ENCODE measurements around the gene NUDT14. TPM values are rescaled to one million over a fixed set of nuclear protein-coding genes. Genes with fewer than 3 reads are reported as not detected.

The NUDT14 gene
- total RNA-seq: 10 to 100 TPM; 12.0 to 15.8 TPM

- intact Hi-C loops (cut with micrococcal nuclease): loop anchor here (5.0 kb wide), 2 partner anchors 89 to 311 kb away; partner anchors contain the start of gene TEDC1
- no peaks in the 10 kb centered on the region for H3K9me3 Mint-ChIP-seq
- peak within 1 kb of the TSS; percentile 72 for H3K4me3 Mint-ChIP-seq
- peak within 1 kb of the TSS; percentile 36 for H3K27ac Mint-ChIP-seq
- H3K27me3 Mint-ChIP-seq (ENCODE audit: low read depth): no peaks in the 10 kb centered on the region
- no peaks in the 10 kb centered on the region for H3K36me3 Mint-ChIP-seq (ENCODE audit: low read depth)
- peaks cover 4% of the 10 kb centered on the region for H3K4me1 Mint-ChIP-seq (ENCODE audit: low read depth)
- peak; percentile 86 for DNase-seq
- CTCF ChIA-PET: interaction anchor here (0.6 to 2.3 kb wide), 10 partner anchors 10 to 1650 kb away, joined by 3 to 9 read pairs (median 3); partner anchors contain the start of gene JAG2
These were observed at the start of gene NUDT14 for GRCh38 chr14:105180592-105181548. NUDT14 (minus strand) TSS chr14:105181312; CDS start chr14:105181209, 103 bp downstream.

DNA sequence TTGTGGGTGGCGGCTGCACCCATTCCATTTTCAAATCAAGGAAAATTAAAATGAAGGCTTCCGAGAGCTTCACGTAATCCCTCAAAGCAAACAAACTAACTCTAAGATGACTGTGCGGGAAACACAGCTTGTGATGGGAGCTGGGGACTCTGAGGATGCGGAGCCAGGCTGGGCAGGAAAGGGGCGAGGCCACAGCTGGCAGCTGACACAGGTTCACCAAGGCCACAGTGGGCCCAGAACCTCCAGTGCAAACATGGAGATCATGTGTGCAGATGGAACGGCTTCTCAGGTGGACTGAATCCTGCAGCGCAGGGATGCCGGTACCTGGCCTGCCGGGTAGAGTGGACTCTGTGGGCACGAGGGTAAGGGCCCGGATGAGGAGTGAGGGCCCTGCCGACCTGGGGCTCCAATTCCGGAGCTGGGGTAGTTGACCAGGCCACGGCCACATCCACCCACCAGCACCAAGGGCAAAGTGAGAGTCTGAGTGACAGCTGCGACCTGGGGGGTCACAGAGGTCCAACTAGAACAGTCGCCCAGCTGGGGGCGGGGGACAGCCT lies 48.1 kb upstream of the NUDT14 start:
- Mint-ChIP-seq H3K9me3 (no peaks in the 10 kb centered on the region), H3K4me3 (no peak overlapping the region), H3K27me3 (ENCODE audit: low read depth) (no peaks in the 10 kb centered on the region), H3K4me1 (ENCODE audit: low read depth) (no peaks in the 10 kb centered on the region), H3K27ac (no peak overlapping the region), H3K36me3 (ENCODE audit: low read depth) (peaks cover 5% of the 10 kb centered on the region)
- intact Hi-C loops (cut with micrococcal nuclease): no loop called here
- CTCF ChIA-PET: no interaction called here
- DNase-seq: no peak

DNA sequence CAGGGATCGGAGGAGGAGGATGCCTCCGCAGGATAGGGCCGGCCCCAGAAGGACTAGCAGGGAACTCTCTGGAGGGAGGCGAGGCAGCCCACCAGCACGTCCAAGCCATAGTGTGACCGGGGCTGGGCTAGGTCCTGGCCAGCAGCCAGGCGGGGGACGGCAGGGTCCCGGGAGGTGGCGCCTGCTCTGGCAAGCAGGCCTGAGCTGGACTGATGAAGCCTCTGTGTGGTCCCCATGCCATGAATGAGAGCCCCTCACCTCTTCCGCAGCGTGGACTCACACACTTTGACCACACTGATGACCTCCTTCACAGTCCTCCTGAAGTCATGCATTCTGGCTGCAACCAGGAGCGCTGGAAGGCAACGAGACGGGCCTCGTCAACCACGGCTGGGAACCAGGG lies 47.5 kb upstream of the NUDT14 start:
- DNase-seq: no peak
- CTCF ChIA-PET: no interaction called here
- Mint-ChIP-seq H3K9me3 (no peaks in the 10 kb centered on the region), H3K36me3 (ENCODE audit: low read depth) (peaks cover 9% of the 10 kb centered on the region), H3K27me3 (ENCODE audit: low read depth) (no peaks in the 10 kb centered on the region), H3K4me1 (ENCODE audit: low read depth) (no peaks in the 10 kb centered on the region), H3K27ac (no peak overlapping the region), H3K4me3 (no peak overlapping the region)
- intact Hi-C loops (cut with micrococcal nuclease): no loop called here

GRCh38 chr14:105227346-105227745 lies 46.2 kb upstream of the NUDT14 start:
- CTCF ChIA-PET: no interaction called here
- DNase-seq: no peak
- intact Hi-C loops (cut with micrococcal nuclease): no loop called here
- no peaks in the 10 kb centered on the region for H3K9me3 Mint-ChIP-seq
- H3K4me1 Mint-ChIP-seq (ENCODE audit: low read depth): no peaks in the 10 kb centered on the region
- H3K27ac Mint-ChIP-seq: no peak overlapping the region
- peaks cover 10% of the 10 kb centered on the region for H3K36me3 Mint-ChIP-seq (ENCODE audit: low read depth)
- no peaks in the 10 kb centered on the region for H3K27me3 Mint-ChIP-seq (ENCODE audit: low read depth)
- no peak overlapping the region for H3K4me3 Mint-ChIP-seq

- no peaks in the 10 kb centered on the region for H3K27me3 Mint-ChIP-seq (ENCODE audit: low read depth)
- DNase-seq: no peak
These were observed 45.1 kb upstream of the NUDT14 start for GRCh38 chr14:105226198-105226597.

GRCh38 chr14:105224845-105225570 lies 43.9 kb upstream of the NUDT14 start:
- CTCF ChIA-PET: no interaction called here
- no peak overlapping the region for H3K27ac Mint-ChIP-seq
- H3K4me1 Mint-ChIP-seq (ENCODE audit: low read depth): no peaks in the 10 kb centered on the region
- H3K27me3 Mint-ChIP-seq (ENCODE audit: low read depth): no peaks in the 10 kb centered on the region
- intact Hi-C loops (cut with micrococcal nuclease): no loop called here
- no peak overlapping the region for H3K4me3 Mint-ChIP-seq
- peaks cover 18% of the 10 kb centered on the region for H3K36me3 Mint-ChIP-seq (ENCODE audit: low read depth)
- no peaks in the 10 kb centered on the region for H3K9me3 Mint-ChIP-seq
- DNase-seq: no peak

More at GRCh38 chr14:105226198-105226597, 45.1 kb upstream of the NUDT14 start:
- peaks cover 17% of the 10 kb centered on the region for H3K36me3 Mint-ChIP-seq (ENCODE audit: low read depth)
- H3K27ac Mint-ChIP-seq: no peak overlapping the region
- intact Hi-C loops (cut with micrococcal nuclease): no loop called here
- H3K9me3 Mint-ChIP-seq: no peaks in the 10 kb centered on the region
- H3K4me3 Mint-ChIP-seq: no peak overlapping the region
- no peaks in the 10 kb centered on the region for H3K4me1 Mint-ChIP-seq (ENCODE audit: low read depth)
- CTCF ChIA-PET: interaction anchor here (0.5 kb wide), 1 partner anchor 180 kb away, joined by 3 read pairs; no protein-coding TSS in a partner anchor

DNA sequence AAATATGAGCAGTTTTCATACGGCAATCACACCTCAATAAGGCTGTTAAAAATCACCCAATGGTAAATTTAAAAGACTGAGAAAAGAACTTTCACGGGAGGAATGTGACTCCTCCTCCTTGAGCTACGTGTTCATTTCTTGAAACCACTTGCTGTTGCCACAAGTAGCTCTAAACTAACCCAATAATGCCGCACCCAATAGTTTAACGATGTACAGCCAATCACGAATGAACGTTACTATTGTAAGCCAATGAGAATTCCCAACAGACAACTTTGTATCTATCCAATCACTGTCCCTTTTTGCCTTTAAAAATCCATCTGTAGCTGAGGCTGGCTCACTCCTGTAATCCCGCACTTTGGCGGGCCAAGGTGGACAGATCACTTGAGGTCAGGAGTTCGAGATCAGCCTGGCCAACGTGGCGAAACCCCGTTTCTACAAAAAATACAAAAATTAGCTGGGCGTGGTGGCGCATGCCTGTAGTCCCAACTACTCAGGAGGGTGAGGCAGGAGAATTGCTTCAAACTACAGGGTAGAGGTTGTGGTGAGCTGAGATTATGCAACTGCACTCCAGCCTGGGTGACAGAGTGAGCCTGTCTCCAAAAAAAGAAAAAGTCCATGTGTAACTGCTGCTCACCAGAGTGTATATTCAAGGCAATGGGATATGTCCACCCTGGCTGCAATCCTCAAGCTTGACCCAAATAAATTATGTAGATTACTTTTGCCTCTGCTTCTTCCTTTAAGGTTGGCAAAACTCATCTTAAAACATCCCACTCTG lies 42.8 kb upstream of the NUDT14 start:
- Mint-ChIP-seq H3K27me3 (ENCODE audit: low read depth) (no peaks in the 10 kb centered on the region), H3K27ac (no peak overlapping the region), H3K9me3 (no peaks in the 10 kb centered on the region), H3K4me1 (ENCODE audit: low read depth) (no peaks in the 10 kb centered on the region), H3K36me3 (ENCODE audit: low read depth) (peaks cover 18% of the 10 kb centered on the region), H3K4me3 (no peak overlapping the region)
- intact Hi-C loops (cut with micrococcal nuclease): no loop called here
- DNase-seq: no peak
- CTCF ChIA-PET: interaction anchor here (0.6 kb wide), 1 partner anchor 10 kb away, joined by 3 read pairs; no protein-coding TSS in a partner anchor

GRCh38 chr14:105223260-105223659 lies 42.1 kb upstream of the NUDT14 start:
- Mint-ChIP-seq H3K4me1 (ENCODE audit: low read depth) (no peaks in the 10 kb centered on the region), H3K4me3 (no peak overlapping the region), H3K9me3 (no peaks in the 10 kb centered on the region), H3K36me3 (ENCODE audit: low read depth) (peaks cover 19% of the 10 kb centered on the region), H3K27me3 (ENCODE audit: low read depth) (no peaks in the 10 kb centered on the region), H3K27ac (no peak overlapping the region)
- CTCF ChIA-PET: interaction anchor here (0.6 kb wide), 1 partner anchor 9 kb away, joined by 3 read pairs; no protein-coding TSS in a partner anchor
- intact Hi-C loops (cut with micrococcal nuclease): no loop called here
- no peak for DNase-seq

GRCh38 chr14:105221598-105222178 lies 40.6 kb upstream of the NUDT14 start:
- CTCF ChIA-PET: no interaction called here

GRCh38 chr14:105220699-105221597 lies 39.8 kb upstream of the NUDT14 start:
- no peaks in the 10 kb centered on the region for H3K9me3 Mint-ChIP-seq
- no peak overlapping the region for H3K27ac Mint-ChIP-seq
- H3K36me3 Mint-ChIP-seq (ENCODE audit: low read depth): peaks cover 17% of the 10 kb centered on the region
- no peak overlapping the region for H3K4me3 Mint-ChIP-seq
- intact Hi-C loops (cut with micrococcal nuclease): no loop called here
- H3K27me3 Mint-ChIP-seq (ENCODE audit: low read depth): no peaks in the 10 kb centered on the region
- no peak for DNase-seq
- CTCF ChIA-PET: interaction anchor here (0.5 kb wide), 1 partner anchor 152 kb away, joined by 5 read pairs; no protein-coding TSS in a partner anchor
- H3K4me1 Mint-ChIP-seq (ENCODE audit: low read depth): no peaks in the 10 kb centered on the region

More at GRCh38 chr14:105221598-105222178, 40.6 kb upstream of the NUDT14 start:
- intact Hi-C loops (cut with micrococcal nuclease): no loop called here
- Mint-ChIP-seq H3K4me1 (ENCODE audit: low read depth) (no peaks in the 10 kb centered on the region), H3K27ac (no peak overlapping the region), H3K27me3 (ENCODE audit: low read depth) (no peaks in the 10 kb centered on the region), H3K36me3 (ENCODE audit: low read depth) (peaks cover 18% of the 10 kb centered on the region), H3K4me3 (no peak overlapping the region), H3K9me3 (no peaks in the 10 kb centered on the region)
- DNase-seq: no peak

DNA sequence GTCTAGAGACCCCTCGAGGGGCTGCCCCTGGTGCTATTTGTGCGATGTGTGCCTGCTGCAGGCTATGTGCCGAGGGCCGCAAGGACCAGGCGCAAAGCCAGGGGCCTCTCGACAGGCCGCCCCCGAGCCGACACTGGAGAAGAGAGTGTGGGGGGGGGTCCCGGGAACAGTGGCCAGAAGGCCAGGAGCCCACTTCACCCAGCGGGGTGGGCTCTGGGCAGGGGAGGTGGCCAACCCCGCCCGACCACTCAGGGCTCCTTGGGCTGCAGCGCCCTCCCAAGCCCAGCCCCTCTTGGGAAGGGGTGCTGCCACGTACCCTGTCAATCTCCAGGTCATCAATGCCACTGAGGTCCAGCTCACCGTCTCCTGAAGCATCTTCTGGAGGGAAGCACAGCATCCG lies 38.6 kb upstream of the NUDT14 start:
- Mint-ChIP-seq H3K36me3 (ENCODE audit: low read depth) (peaks cover 18% of the 10 kb centered on the region), H3K9me3 (no peaks in the 10 kb centered on the region), H3K27ac (no peak overlapping the region), H3K4me1 (ENCODE audit: low read depth) (no peaks in the 10 kb centered on the region), H3K27me3 (ENCODE audit: low read depth) (no peaks in the 10 kb centered on the region), H3K4me3 (no peak overlapping the region)
- CTCF ChIA-PET: no interaction called here
- intact Hi-C loops (cut with micrococcal nuclease): no loop called here
- DNase-seq: no peak
